IMR-90 (cell line): ENCODE data around the gene PSMA6.

Experiments
- CEBPB ChIP-seq: IDR thresholded peaks from 2 replicates; pipeline ENCODE4 v1.6.1; 2012; ENCODE audit warnings: low read depth, low read length, improper control_type of control experiment
- CHD1 ChIP-seq: IDR thresholded peaks from 2 replicates; pipeline ENCODE4 v1.6.1; 2012; ENCODE audit warnings: low read depth, low read length, improper control_type of control experiment
- FOS ChIP-seq: fragments of 150-350 bp; IDR thresholded peaks from 2 replicates; pipeline ENCODE4 v1.6.1; 2016; ENCODE audit warnings: low read depth, low read length
- MAZ ChIP-seq: IDR thresholded peaks from 2 replicates; pipeline ENCODE4 v1.6.1; 2012; ENCODE audit warnings: low read depth, mild to moderate bottlenecking, low read length, improper control_type of control experiment, moderate library complexity, borderline replicate concordance
- MXI1 ChIP-seq: IDR thresholded peaks from 2 replicates; pipeline ENCODE4 v1.6.1; 2012; ENCODE audit warnings: low read depth, mild to moderate bottlenecking, low read length, moderate library complexity, borderline replicate concordance
- POLR2A ChIP-seq: IDR thresholded peaks from 2 replicates; pipeline ENCODE4 v1.6.1; 2012; ENCODE audit warnings: mild to moderate bottlenecking, low read depth, low read length
- RCOR1 ChIP-seq: IDR thresholded peaks from 2 replicates; pipeline ENCODE4 v1.6.1; 2012; ENCODE audit warnings: mild to moderate bottlenecking, low read length, improper control_type of control experiment; ENCODE audit not compliant: insufficient replicate concordance
- RFX5 ChIP-seq: IDR thresholded peaks from 2 replicates; pipeline ENCODE4 v1.8.0; 2012; ENCODE audit warnings: low read depth, mild to moderate bottlenecking, low read length, moderate library complexity
- SMC3 ChIP-seq: fragments of 150-350 bp; IDR thresholded peaks from 2 replicates; pipeline ENCODE4 v1.6.1; 2016; ENCODE audit warnings: low read depth, mild to moderate bottlenecking, antibody characterized with exemption, low read length, moderate library complexity
- USF2 ChIP-seq: fragments of 150-350 bp; IDR thresholded peaks from 2 replicates; pipeline ENCODE4 v1.6.1; 2017; ENCODE audit warnings: mild to moderate bottlenecking, antibody characterized with exemption, low read length, low read depth
- TF ChIP-seq, protein P1 (sequence below): conservative IDR thresholded peaks from 2 replicates; pipeline ENCODE4 v1.5.1; 2012; ENCODE audit warnings: mild to moderate bottlenecking, low read depth, low read length, improper control_type of control experiment

GRCh38 chr14:35339761-35340406, 47.7 kb downstream of the PSMA6 start:
- no peak for TF ChIP-seq FOS
- TF ChIP-seq POLR2A: no peak
- TF ChIP-seq, protein P1, sequence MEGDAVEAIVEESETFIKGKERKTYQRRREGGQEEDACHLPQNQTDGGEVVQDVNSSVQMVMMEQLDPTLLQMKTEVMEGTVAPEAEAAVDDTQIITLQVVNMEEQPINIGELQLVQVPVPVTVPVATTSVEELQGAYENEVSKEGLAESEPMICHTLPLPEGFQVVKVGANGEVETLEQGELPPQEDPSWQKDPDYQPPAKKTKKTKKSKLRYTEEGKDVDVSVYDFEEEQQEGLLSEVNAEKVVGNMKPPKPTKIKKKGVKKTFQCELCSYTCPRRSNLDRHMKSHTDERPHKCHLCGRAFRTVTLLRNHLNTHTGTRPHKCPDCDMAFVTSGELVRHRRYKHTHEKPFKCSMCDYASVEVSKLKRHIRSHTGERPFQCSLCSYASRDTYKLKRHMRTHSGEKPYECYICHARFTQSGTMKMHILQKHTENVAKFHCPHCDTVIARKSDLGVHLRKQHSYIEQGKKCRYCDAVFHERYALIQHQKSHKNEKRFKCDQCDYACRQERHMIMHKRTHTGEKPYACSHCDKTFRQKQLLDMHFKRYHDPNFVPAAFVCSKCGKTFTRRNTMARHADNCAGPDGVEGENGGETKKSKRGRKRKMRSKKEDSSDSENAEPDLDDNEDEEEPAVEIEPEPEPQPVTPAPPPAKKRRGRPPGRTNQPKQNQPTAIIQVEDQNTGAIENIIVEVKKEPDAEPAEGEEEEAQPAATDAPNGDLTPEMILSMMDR: no peak
- no peak for TF ChIP-seq CEBPB
- no peak for TF ChIP-seq MAZ
- TF ChIP-seq SMC3: no peak
- no peak for TF ChIP-seq USF2
- no peak for TF ChIP-seq CHD1
- no peak for TF ChIP-seq MXI1
- no peak for TF ChIP-seq RFX5
- TF ChIP-seq RCOR1: no peak
